WERI-Rb-1 (cell line): ENCODE measurements around the gene TBC1D2.

Source experiments
- DNase-seq: peaks from one replicate; pipeline ENCODE4 v3.0.0-alpha.2; 2020
- H3K27ac ChIP-seq: fragments of 250-450 bp; sonication (Bioruptor Pico); 2 replicates; pipeline ENCODE4 v1.5.1; 2020; ENCODE audit warnings: mild to moderate bottlenecking, moderate library complexity
- H3K27me3 ChIP-seq: fragments of 250-450 bp; sonication (Bioruptor Pico); 2 replicates; pipeline ENCODE4 v1.5.1; 2021; ENCODE audit warnings: mild to moderate bottlenecking, low read depth, moderate library complexity; ENCODE audit not compliant: insufficient read depth, severe bottlenecking
- H3K36me3 ChIP-seq: fragments of 250-450 bp; sonication (Bioruptor Pico); 2 replicates; pipeline ENCODE4 v1.5.1; 2020; ENCODE audit warnings: mild to moderate bottlenecking, moderate library complexity
- H3K4me3 ChIP-seq: 2 replicates; pipeline ENCODE4 v1.5.1; 2011; ENCODE audit warnings: low read depth, mild to moderate bottlenecking, control low read depth, low read length
- H3K9me3 ChIP-seq: fragments of 250-450 bp; sonication (Bioruptor Pico); 2 replicates; pipeline ENCODE4 v1.5.1; 2021; ENCODE audit warnings: mild to moderate bottlenecking, moderate library complexity; ENCODE audit not compliant: severe bottlenecking
- CTCF ChIP-seq: IDR thresholded peaks from 2 replicates; pipeline ENCODE4 v1.5.1; 2011; ENCODE audit warnings: low read depth, mild to moderate bottlenecking, control low read depth, inconsistent platforms, low read length

Gene TBC1D2

GRCh38 chr9:98210435-98210834 lies 45.0 kb downstream of the TBC1D2 start:
- no peak for TF ChIP-seq CTCF
- Histone ChIP-seq H3K27ac (no peak overlapping the region), H3K9me3 (no peaks in the 10 kb centered on the region), H3K36me3 (peaks cover 6% of the 10 kb centered on the region; the same call in 1 of the 2 replicates), H3K4me3 (no peak overlapping the region), H3K27me3 (no peaks in the 10 kb centered on the region)
- no peak for DNase-seq

- Histone ChIP-seq H3K27ac (no peak overlapping the region), H3K4me3 (no peak overlapping the region), H3K9me3 (no peaks in the 10 kb centered on the region), H3K36me3 (peaks cover 6% of the 10 kb centered on the region; the same call in 1 of the 2 replicates), H3K27me3 (no peaks in the 10 kb centered on the region)
- TF ChIP-seq CTCF: no peak
- no peak for DNase-seq
Measured at GRCh38 chr9:98209530-98209929, 45.9 kb downstream of the TBC1D2 start.

GRCh38 chr9:98208635-98209034 lies 46.8 kb downstream of the TBC1D2 start:
- no peak for DNase-seq
- peaks cover 4% of the 10 kb centered on the region; the same call in 1 of the 2 replicates for H3K36me3 ChIP-seq
- no peaks in the 10 kb centered on the region for H3K27me3 ChIP-seq
- no peak overlapping the region for H3K27ac ChIP-seq
- TF ChIP-seq CTCF: no peak
- H3K9me3 ChIP-seq: no peaks in the 10 kb centered on the region
- H3K4me3 ChIP-seq: no peak overlapping the region

GRCh38 chr9:98207606-98208005 lies 47.8 kb downstream of the TBC1D2 start:
- H3K27ac ChIP-seq: no peak overlapping the region
- H3K9me3 ChIP-seq: no peaks in the 10 kb centered on the region
- peak; percentile 61 for TF ChIP-seq CTCF
- no peaks in the 10 kb centered on the region; the same call in 1 of the 2 replicates for H3K36me3 ChIP-seq
- H3K27me3 ChIP-seq: no peaks in the 10 kb centered on the region
- no peak overlapping the region for H3K4me3 ChIP-seq
- DNase-seq: no peak

GRCh38 chr9:98206754-98207153 lies 48.7 kb downstream of the TBC1D2 start:
- H3K9me3 ChIP-seq: no peaks in the 10 kb centered on the region
- no peak for TF ChIP-seq CTCF
- no peaks in the 10 kb centered on the region; the same call in 1 of the 2 replicates for H3K36me3 ChIP-seq
- no peak overlapping the region for H3K27ac ChIP-seq
- no peak for DNase-seq
- no peak overlapping the region for H3K4me3 ChIP-seq
- H3K27me3 ChIP-seq: no peaks in the 10 kb centered on the region

- Histone ChIP-seq H3K27me3 (no peaks in the 10 kb centered on the region), H3K27ac (no peak overlapping the region), H3K9me3 (no peaks in the 10 kb centered on the region)
Measured at GRCh38 chr9:98204692-98205091, 50.8 kb downstream of the TBC1D2 start.

More at GRCh38 chr9:98204692-98205091, 50.8 kb downstream of the TBC1D2 start:
- no peak for TF ChIP-seq CTCF
- DNase-seq: no peak
- Histone ChIP-seq H3K4me3 (no peak overlapping the region), H3K36me3 (no peaks in the 10 kb centered on the region; the same call in none of the 2 replicates)
